ENCODE results near the gene RNF175. TPM values are rescaled to one million over a fixed set of nuclear protein-coding genes. Genes with fewer than 3 reads are reported as not detected.

RNF175 gene
- total RNA-seq, 1 donor from 2014 or later = not detected

DNA sequence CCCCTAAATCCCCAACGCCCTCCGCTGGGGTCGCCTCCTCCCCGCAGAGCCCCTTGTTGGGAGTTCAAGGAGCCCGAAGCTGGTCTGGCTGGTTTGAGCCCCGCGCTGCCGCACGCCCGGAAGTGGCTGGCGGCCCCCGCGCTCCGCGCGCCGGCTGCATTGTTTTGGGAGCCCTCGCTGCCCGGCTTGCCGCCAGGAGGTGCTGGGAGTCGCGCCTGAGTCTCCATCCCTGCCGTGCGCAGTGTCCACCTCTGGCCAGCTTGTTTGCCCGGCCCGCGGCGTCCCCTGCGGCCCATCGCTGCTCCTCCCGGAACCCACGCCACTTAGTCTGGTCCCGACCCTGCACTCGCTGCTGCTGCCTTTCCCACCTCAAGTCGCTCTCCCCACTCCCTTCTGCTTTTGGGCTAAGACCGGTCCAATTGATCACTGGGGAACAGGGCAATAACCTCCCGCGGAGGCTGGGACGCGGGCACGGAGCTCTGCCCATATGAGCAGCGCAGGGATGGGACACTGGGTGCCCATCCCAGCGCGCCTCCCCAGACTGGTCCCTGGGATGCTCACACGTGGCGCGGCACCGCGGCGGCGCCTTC, 31.2 kb upstream of the RNF175 start:
- no peak for DNase-seq (ENCODE audit: low spot score)
- peak overlapping the region; percentile 64 for H3K4me3 Mint-ChIP-seq
- no peaks in the 10 kb centered on the region for H3K36me3 Mint-ChIP-seq (ENCODE audit: low read depth)
- no peaks in the 10 kb centered on the region for H3K9me3 Mint-ChIP-seq
- intact Hi-C loops (cut with micrococcal nuclease) = loop anchor here (5.0 to 10.0 kb wide), 4 partner anchors 234 to 951 kb away; partner anchors contain the start of genes DCHS2 and LRAT
- peak overlapping the region; percentile 61 for H3K27ac Mint-ChIP-seq
- peaks cover 88% of the 10 kb centered on the region for H3K27me3 Mint-ChIP-seq (ENCODE audit: insufficient read depth)
- peaks cover 20% of the 10 kb centered on the region for H3K4me1 Mint-ChIP-seq (ENCODE audit: low read depth)

- intact Hi-C loops (cut with micrococcal nuclease) = loop anchor here (5.0 to 10.0 kb wide), 4 partner anchors 234 to 952 kb away; partner anchors contain the start of genes DCHS2 and LRAT
- H3K36me3 Mint-ChIP-seq (ENCODE audit: low read depth) = no peaks in the 10 kb centered on the region
Measured at GRCh38 chr4:153790500-153790865, 30.7 kb upstream of the RNF175 start.

GRCh38 chr4:153789741-153790499, 30.1 kb upstream of the RNF175 start:
- DNase-seq (ENCODE audit: low spot score) = no peak
- intact Hi-C loops (cut with micrococcal nuclease) = loop anchor here (5.0 to 10.0 kb wide), 6 partner anchors 155 to 952 kb away; partner anchors contain the start of genes DCHS2, FHDC1 and LRAT
- peaks cover 91% of the 10 kb centered on the region for H3K27me3 Mint-ChIP-seq (ENCODE audit: insufficient read depth)
- H3K4me3 Mint-ChIP-seq = no peak overlapping the region
- H3K27ac Mint-ChIP-seq = no peak overlapping the region
- no peaks in the 10 kb centered on the region for H3K9me3 Mint-ChIP-seq
- H3K4me1 Mint-ChIP-seq (ENCODE audit: low read depth) = peaks cover 20% of the 10 kb centered on the region
- no peaks in the 10 kb centered on the region for H3K36me3 Mint-ChIP-seq (ENCODE audit: low read depth)

More at GRCh38 chr4:153790500-153790865, 30.7 kb upstream of the RNF175 start:
- H3K4me1 Mint-ChIP-seq (ENCODE audit: low read depth) = peaks cover 20% of the 10 kb centered on the region
- H3K27ac Mint-ChIP-seq = no peak overlapping the region
- H3K27me3 Mint-ChIP-seq (ENCODE audit: insufficient read depth) = peaks cover 87% of the 10 kb centered on the region
- H3K4me3 Mint-ChIP-seq = no peak overlapping the region
- H3K9me3 Mint-ChIP-seq = no peaks in the 10 kb centered on the region
- DNase-seq (ENCODE audit: low spot score) = no peak

DNA sequence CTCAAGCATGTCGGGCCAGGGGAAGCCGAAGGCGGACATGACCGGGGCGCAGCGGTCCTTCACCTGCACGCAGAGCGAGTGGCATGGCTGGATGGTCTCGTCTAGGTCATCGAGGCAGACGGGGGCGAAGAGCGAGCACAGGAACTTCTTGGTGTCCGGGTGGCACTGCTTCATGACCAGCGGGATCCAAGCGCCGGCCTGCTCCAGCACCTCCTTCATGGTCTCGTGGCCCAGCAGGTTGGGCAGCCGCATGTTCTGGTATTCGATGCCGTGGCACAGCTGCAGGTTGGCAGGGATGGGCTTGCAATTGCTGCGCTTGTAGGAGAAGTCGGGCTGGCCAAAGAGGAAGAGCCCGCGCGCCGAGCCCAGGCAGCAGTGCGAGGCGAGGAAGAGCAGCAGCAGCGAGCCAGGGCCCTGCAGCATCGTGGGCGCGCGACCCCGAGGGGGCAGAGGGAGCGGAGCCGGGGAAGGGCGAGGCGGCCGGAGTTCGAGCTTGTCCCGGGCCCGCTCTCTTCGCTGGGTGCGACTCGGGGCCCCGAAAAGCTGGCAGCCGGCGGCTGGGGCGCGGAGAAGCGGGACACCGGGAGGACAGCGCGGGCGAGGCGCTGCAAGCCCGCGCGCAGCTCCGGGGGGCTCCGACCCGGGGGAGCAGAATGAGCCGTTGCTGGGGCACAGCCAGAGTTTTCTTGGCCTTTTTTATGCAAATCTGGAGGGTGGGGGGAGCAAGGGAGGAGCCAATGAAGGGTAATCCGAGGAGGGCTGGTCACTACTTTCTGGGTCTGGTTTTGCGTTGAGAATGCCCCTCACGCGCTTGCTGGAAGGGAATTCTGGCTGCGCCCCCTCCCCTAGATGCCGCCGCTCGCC, 28.8 kb upstream of the RNF175 start, which contains the start of gene SFRP2:
TSS of gene SFRP2 (minus strand) at position 671 of the 864 bp plus-strand sequence. CDS start at position 423, 248 bp downstream.
- peaks cover 88% of the 10 kb centered on the region for H3K27me3 Mint-ChIP-seq (ENCODE audit: insufficient read depth)
- no peaks in the 10 kb centered on the region for H3K36me3 Mint-ChIP-seq (ENCODE audit: low read depth)
- intact Hi-C loops (cut with micrococcal nuclease) = loop anchor here (5.0 to 10.0 kb wide), 2 partner anchors 156 to 851 kb away; partner anchors contain the start of gene FHDC1
- H3K4me3 Mint-ChIP-seq = peak within 1 kb of the TSS; percentile 42
- H3K9me3 Mint-ChIP-seq = no peaks in the 10 kb centered on the region
- DNase-seq (ENCODE audit: low spot score) = no peak
- H3K4me1 Mint-ChIP-seq (ENCODE audit: low read depth) = peaks cover 20% of the 10 kb centered on the region
- peak within 1 kb of the TSS; percentile 20 for H3K27ac Mint-ChIP-seq

DNA sequence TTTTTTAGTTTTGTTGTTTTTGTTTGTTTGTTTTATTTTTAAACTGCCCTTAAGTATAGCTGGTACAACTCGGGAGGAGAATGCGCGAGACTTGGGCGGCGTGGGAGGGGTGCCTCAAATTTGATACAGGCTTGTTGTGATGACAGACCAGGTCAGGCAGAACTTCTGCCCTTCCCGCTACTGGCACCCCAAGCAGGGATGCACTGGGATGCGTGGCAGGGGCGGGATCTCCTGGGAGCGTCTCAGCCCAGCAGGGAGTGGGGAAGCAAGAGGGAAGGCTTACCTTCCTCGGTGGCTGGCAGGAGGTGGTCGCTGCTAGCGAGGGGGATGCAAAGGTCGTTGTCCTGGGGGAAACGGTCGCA, 28.2 kb upstream of the RNF175 start:
- Mint-ChIP-seq H3K4me3 (no peak overlapping the region), H3K27me3 (ENCODE audit: insufficient read depth) (peaks cover 88% of the 10 kb centered on the region), H3K27ac (peak overlapping the region; percentile 20), H3K36me3 (ENCODE audit: low read depth) (no peaks in the 10 kb centered on the region), H3K9me3 (no peaks in the 10 kb centered on the region), H3K4me1 (ENCODE audit: low read depth) (peaks cover 20% of the 10 kb centered on the region)
- no peak for DNase-seq (ENCODE audit: low spot score)
- intact Hi-C loops (cut with micrococcal nuclease) = loop anchor here (5.0 to 10.0 kb wide), 2 partner anchors 157 to 851 kb away; partner anchors contain the start of gene FHDC1

- H3K4me3 Mint-ChIP-seq = no peak overlapping the region
- intact Hi-C loops (cut with micrococcal nuclease) = loop anchor here (5.0 to 10.0 kb wide), 2 partner anchors 157 to 850 kb away; partner anchors contain the start of gene FHDC1
- DNase-seq (ENCODE audit: low spot score) = no peak
- peak overlapping the region; percentile 20 for H3K27ac Mint-ChIP-seq
- H3K4me1 Mint-ChIP-seq (ENCODE audit: low read depth) = peaks cover 20% of the 10 kb centered on the region
- no peaks in the 10 kb centered on the region for H3K9me3 Mint-ChIP-seq
- peaks cover 85% of the 10 kb centered on the region for H3K27me3 Mint-ChIP-seq (ENCODE audit: insufficient read depth)
- no peaks in the 10 kb centered on the region for H3K36me3 Mint-ChIP-seq (ENCODE audit: low read depth)
Measured at GRCh38 chr4:153787575-153787974, 27.8 kb upstream of the RNF175 start.

GRCh38 chr4:153787061-153787560, 27.3 kb upstream of the RNF175 start:
- Mint-ChIP-seq H3K36me3 (ENCODE audit: low read depth) (no peaks in the 10 kb centered on the region), H3K27me3 (ENCODE audit: insufficient read depth) (peaks cover 85% of the 10 kb centered on the region), H3K4me1 (ENCODE audit: low read depth) (peaks cover 20% of the 10 kb centered on the region), H3K9me3 (no peaks in the 10 kb centered on the region), H3K4me3 (no peak overlapping the region), H3K27ac (no peak overlapping the region)
- intact Hi-C loops (cut with micrococcal nuclease) = loop anchor here (5.0 to 10.0 kb wide), 2 partner anchors 158 to 850 kb away; partner anchors contain the start of gene FHDC1
- no peak for DNase-seq (ENCODE audit: low spot score)

GRCh38 chr4:153785910-153786721, 26.3 kb upstream of the RNF175 start:
- intact Hi-C loops (cut with micrococcal nuclease) = loop anchor here (5.0 to 10.0 kb wide), 2 partner anchors 159 to 849 kb away; partner anchors contain the start of gene FHDC1
- Mint-ChIP-seq H3K36me3 (ENCODE audit: low read depth) (no peaks in the 10 kb centered on the region), H3K4me3 (no peak overlapping the region), H3K27ac (no peak overlapping the region), H3K9me3 (no peaks in the 10 kb centered on the region), H3K27me3 (ENCODE audit: insufficient read depth) (peaks cover 79% of the 10 kb centered on the region), H3K4me1 (ENCODE audit: low read depth) (peaks cover 11% of the 10 kb centered on the region)
- no peak for DNase-seq (ENCODE audit: low spot score)

GRCh38 chr4:153784166-153784699, 24.4 kb upstream of the RNF175 start:
- no peaks in the 10 kb centered on the region for H3K36me3 Mint-ChIP-seq (ENCODE audit: low read depth)
- H3K4me1 Mint-ChIP-seq (ENCODE audit: low read depth) = peaks cover 10% of the 10 kb centered on the region
- peaks cover 72% of the 10 kb centered on the region for H3K27me3 Mint-ChIP-seq (ENCODE audit: insufficient read depth)
- H3K9me3 Mint-ChIP-seq = no peaks in the 10 kb centered on the region
- no peak overlapping the region for H3K4me3 Mint-ChIP-seq
- intact Hi-C loops (cut with micrococcal nuclease) = loop anchor here (10.0 kb wide), 1 partner anchor 161 kb away; no protein-coding TSS in a partner anchor
- no peak overlapping the region for H3K27ac Mint-ChIP-seq
- DNase-seq (ENCODE audit: low spot score) = no peak

DNA sequence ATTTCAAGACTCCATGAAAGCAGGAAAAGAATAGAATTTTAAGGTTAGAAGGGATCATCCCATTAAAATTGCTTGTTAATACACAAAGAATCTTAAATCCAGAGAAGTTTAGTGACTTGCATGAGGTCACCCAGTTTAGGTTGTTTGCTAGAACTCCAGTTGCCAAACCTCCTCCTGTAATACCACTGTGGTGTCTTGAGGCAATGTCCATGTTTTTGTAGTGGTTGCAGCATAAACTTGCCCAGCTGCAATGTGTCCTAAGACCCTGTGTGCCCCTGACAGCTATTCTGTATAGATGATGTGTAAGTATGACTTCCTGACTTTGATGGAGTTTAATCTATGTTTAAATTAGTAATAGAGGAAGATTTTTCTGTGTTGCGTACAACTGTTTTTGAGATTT, 22.8 kb upstream of the RNF175 start:
- Mint-ChIP-seq H3K9me3 (no peaks in the 10 kb centered on the region), H3K36me3 (ENCODE audit: low read depth) (no peaks in the 10 kb centered on the region), H3K4me3 (no peak overlapping the region), H3K27me3 (ENCODE audit: insufficient read depth) (peaks cover 65% of the 10 kb centered on the region), H3K4me1 (ENCODE audit: low read depth) (peaks cover 1% of the 10 kb centered on the region), H3K27ac (no peak overlapping the region)
- intact Hi-C loops (cut with micrococcal nuclease) = loop anchor here (10.0 kb wide), 1 partner anchor 162 kb away; no protein-coding TSS in a partner anchor
- DNase-seq (ENCODE audit: low spot score) = no peak

GRCh38 chr4:153781717-153782416, 22.0 kb upstream of the RNF175 start:
- Mint-ChIP-seq H3K36me3 (ENCODE audit: low read depth) (no peaks in the 10 kb centered on the region), H3K4me1 (ENCODE audit: low read depth) (no peaks in the 10 kb centered on the region), H3K4me3 (no peak overlapping the region), H3K9me3 (no peaks in the 10 kb centered on the region), H3K27me3 (ENCODE audit: insufficient read depth) (peaks cover 58% of the 10 kb centered on the region), H3K27ac (no peak overlapping the region)
- no peak for DNase-seq (ENCODE audit: low spot score)
- intact Hi-C loops (cut with micrococcal nuclease) = loop anchor here (10.0 kb wide), 1 partner anchor 163 kb away; no protein-coding TSS in a partner anchor
